B cell (primary cell): ENCODE results near the gene GNB3. TPM values are rescaled to one million over a fixed set of nuclear protein-coding genes. Genes with fewer than 3 reads are reported as not detected.

Experiments
- ATAC-seq: fragments of 200-7000 bp; cut with Tn5 transposase; one replicate; pipeline ENCODE4 v1.10.0; 2021; ENCODE audit warnings: low read depth, mild to moderate bottlenecking, moderate number of reproducible peaks, moderate library complexity
- CTCF ChIA-PET: fragments of 350-600 bp; sonication (Branson Sonifier 250); formaldehyde crosslinking; loops from one replicate; lab custom pipeline; 2021; ENCODE audit warnings: antibody characterized with exemption, inconsistent platforms; lab: Charles Lee
- POLR2A ChIA-PET: fragments of 350-600 bp; sonication (Branson Sonifier 250); formaldehyde crosslinking; loops from one replicate; lab custom pipeline; 2021; ENCODE audit warnings: antibody characterized with exemption; lab: Charles Lee
- DNase-seq: peaks from one replicate; pipeline ENCODE4 v3.0.0; 2013
- H2AFZ ChIP-seq: 2 replicates; pipeline ENCODE4 v1.6.1; 2012; ENCODE audit warnings: mild to moderate bottlenecking, low read depth, low read length; ENCODE audit not compliant: insufficient read depth, poor library complexity, severe bottlenecking
- H3K27ac ChIP-seq, 2 donors: 1 replicate in 1 of 2; 2 replicates in 1 of 2; pipeline ENCODE4 v1.5.1; 2012 to 2013; ENCODE audit warnings: low read length in 2 of 2, mild to moderate bottlenecking in 2 of 2, moderate library complexity in 1 of 2
- H3K27me3 ChIP-seq, 4 experiments: fragments of 200-600 bp in 1 of 4; sonication (generic) in 1 of 4; replicated peaks in 1 of 4; 1 replicate in 2 of 4; 2 replicates in 2 of 4; pipeline versions ENCODE4 v1.6.1 to v1.7.0; 2013 to 2016; ENCODE audit warnings: low read length in 3 of 4, mild to moderate bottlenecking in 2 of 4, mixed read lengths in 1 of 4, moderate library complexity in 1 of 4; ENCODE audit not compliant: insufficient read depth in 4 of 4, control insufficient read depth in 3 of 4; ENCODE audit errors: control extremely low read depth in 1 of 4
- H3K36me3 ChIP-seq, 2 experiments: replicated peaks in 1 of 2; 1 replicate in 1 of 2; 2 replicates in 1 of 2; pipeline versions ENCODE4 v1.6.1 to v1.7.1; 2013; ENCODE audit warnings: low read length in 1 of 2; ENCODE audit not compliant: insufficient read depth in 2 of 2, control insufficient read depth in 1 of 2; ENCODE audit errors: control extremely low read depth in 1 of 2, extremely low read depth in 1 of 2
- H3K4me1 ChIP-seq, 2 donors: fragments of 200-600 bp in 1 of 2; sonication (generic) in 1 of 2; 1 replicate in 1 of 2; 2 replicates in 1 of 2; pipeline versions ENCODE4 v1.5.1 to v1.6.1; 2013 to 2017; ENCODE audit warnings: low read length in 2 of 2; ENCODE audit not compliant: control insufficient read depth in 2 of 2, insufficient read depth in 2 of 2
- H3K4me2 ChIP-seq: replicated peaks from 2 replicates; pipeline ENCODE3; 2012; ENCODE audit warnings: mild to moderate bottlenecking, low read depth, low read length; ENCODE audit not compliant: poor library complexity, severe bottlenecking
- H3K4me3 ChIP-seq, 5 experiments: fragments of 200-600 bp in 1 of 5; sonication (generic) in 1 of 5; 1 replicate in 3 of 5; 2 replicates in 2 of 5; pipeline versions ENCODE4 v1.5.1 to v1.7.0; 2011 to 2016; ENCODE audit warnings: low read length in 4 of 5, mild to moderate bottlenecking in 4 of 5, low read depth in 2 of 5, control low read depth in 1 of 5, moderate library complexity in 1 of 5; ENCODE audit not compliant: insufficient read depth in 1 of 5; ENCODE audit errors: control extremely low read depth in 1 of 5, extremely low read depth in 1 of 5
- H3K79me2 ChIP-seq: fragments of 200-600 bp; sonication (generic); one replicate; pipeline ENCODE4 v1.6.0; 2016; ENCODE audit warnings: low read length; ENCODE audit not compliant: control insufficient read depth, insufficient read depth
- H3K9ac ChIP-seq: fragments of 200-600 bp; sonication (generic); 2 replicates; pipeline ENCODE4 v1.6.1; 2017; ENCODE audit warnings: mild to moderate bottlenecking, low read length, moderate library complexity
- H3K9me3 ChIP-seq, 3 donors: one replicate each; pipeline versions ENCODE4 v1.6.1 to v1.7.1; 2013; ENCODE audit warnings: low read length in 2 of 3; ENCODE audit not compliant: control insufficient read depth in 2 of 3, insufficient read depth in 1 of 3; ENCODE audit errors: control extremely low read depth in 1 of 3
- H4K20me1 ChIP-seq: 2 replicates; pipeline ENCODE4 v1.6.0; 2012; ENCODE audit warnings: mild to moderate bottlenecking, low read length; ENCODE audit not compliant: insufficient read depth, control insufficient read depth, poor library complexity, severe bottlenecking
- H3K27ac Mint-ChIP-seq: one replicate; pipeline ENCODE4 v1.8.0; 2021; ENCODE audit warnings: mixed read lengths
- H3K27me3 Mint-ChIP-seq: one replicate; pipeline ENCODE4 v1.8.0; 2021; ENCODE audit warnings: mixed read lengths
- H3K4me1 Mint-ChIP-seq: one replicate; pipeline ENCODE4 v1.8.0; 2021; ENCODE audit warnings: mixed read lengths
- H3K4me3 Mint-ChIP-seq: one replicate; pipeline ENCODE4 v1.8.0; 2021; ENCODE audit warnings: mixed read lengths
- H3K9me3 Mint-ChIP-seq: one replicate; pipeline ENCODE4 v1.8.0; 2022; ENCODE audit warnings: mixed read lengths; ENCODE audit not compliant: insufficient read depth
- EZH2 ChIP-seq: IDR thresholded peaks from 2 replicates; pipeline ENCODE4 v1.6.1; 2012; ENCODE audit warnings: borderline replicate concordance, low read depth, mild to moderate bottlenecking, moderate library complexity, low read length; ENCODE audit not compliant: insufficient read depth, poor library complexity, severe bottlenecking
- WGBS: methylation state at CpG from one replicate; pipeline ENCODE4 v1.1.5; 2013; ENCODE audit warnings: missing lambda C conversion rate; ENCODE audit not compliant: insufficient coverage; 5-methylcytosine and 5-hydroxymethylcytosine counted together
- intact Hi-C: fragments of 100-400 bp; cut with micrococcal nuclease; formaldehyde crosslinking; loops from one replicate; pipeline ENCODE4 v1.10.0; 2022
- polyA plus RNA-seq: library from polyadenylated mRNA; depleted of rRNA; stranded (reverse); fragments of >200 nt; gene quantifications from 2 replicates; pipeline ENCODE4 v1.2.3, GENCODE V29; 2012
- total RNA-seq, 2 donors: library from RNA; stranded (reverse); fragments of 120-200 nt in 1 of 2; gene quantifications; 1 replicate in 1 of 2; 2 replicates in 1 of 2; pipeline versions ENCODE4 v1.2.3 to v1.2.4, GENCODE V29; 2013 to 2022
- TF ChIP-seq, protein P1 (sequence below): fragments of 200-600 bp; IDR thresholded peaks from one replicate; pipeline ENCODE4 v1.8.0; 2022; ENCODE audit warnings: antibody characterized with exemption, mild to moderate bottlenecking

GNB3 gene
- total and polyA plus RNA-seq, 2 donors (not counting 1 experiment from before 2014, with no cell fraction given) = 0.27 to 0.49 TPM

DNA sequence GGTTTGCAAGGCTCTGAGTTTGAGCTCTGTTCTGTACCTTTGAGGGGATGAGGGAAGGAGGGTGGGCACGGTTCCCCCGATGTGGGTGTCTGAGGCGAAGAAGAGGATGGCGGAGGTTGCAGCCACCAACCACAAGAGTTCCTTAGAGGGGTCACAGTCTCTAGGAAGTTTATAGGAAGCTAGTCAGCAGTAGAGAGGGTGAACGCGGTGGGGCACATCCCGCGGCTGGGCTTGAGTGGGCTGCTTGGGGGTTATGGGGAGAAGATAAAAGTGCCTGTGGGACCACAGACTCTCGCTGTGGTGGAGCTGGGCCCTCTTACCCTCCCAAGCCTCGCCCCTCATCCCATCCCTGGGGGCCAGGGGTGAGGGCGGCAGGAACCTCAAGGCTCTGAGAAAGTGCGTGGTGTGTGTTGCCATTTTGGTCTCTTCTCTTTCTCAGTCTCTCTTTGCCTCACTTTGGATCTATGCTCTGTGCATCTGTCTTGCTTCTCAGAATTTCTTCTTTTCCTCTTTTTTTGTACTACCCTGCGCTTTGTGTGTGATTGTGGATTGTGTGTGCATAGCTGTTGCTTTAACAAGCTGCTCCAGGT lies 48.7 kb upstream of the GNB3 start:
- Mint-ChIP-seq H3K27ac (no peak overlapping the region), H3K27me3 (peaks cover 34% of the 10 kb centered on the region), H3K4me1 (peaks cover 13% of the 10 kb centered on the region), H3K9me3 (no peaks in the 10 kb centered on the region), H3K4me3 (peak overlapping the region; percentile 52)
- CTCF ChIA-PET = interaction anchor here (1.4 kb wide), 2 partner anchors 12 to 157 kb away, joined by 3 to 4 read pairs; partner anchors contain the start of gene LPAR5
- Histone ChIP-seq H3K27ac (no peak overlapping the region), H3K36me3 (no peaks in the 10 kb centered on the region), H3K27me3 (peaks cover 0 to 40% (median 4%) of the 10 kb centered on the region in 4 experiments), H3K9ac (no peak overlapping the region), H3K9me3 (no peaks in the 10 kb centered on the region), H4K20me1 (no peaks in the 10 kb centered on the region), H3K4me1 (peaks cover 13 to 19% of the 10 kb centered on the region in 2 donors), H2AFZ (peak overlapping the region; percentile 48), H3K4me3 (no peak overlapping the region), H3K79me2 (no peaks in the 10 kb centered on the region), H3K4me2 (peak overlapping the region; percentile 53)
- POLR2A ChIA-PET = no interaction called here
- DNase-seq = no peak
- intact Hi-C loops = no loop called here
- TF ChIP-seq, protein P1, sequence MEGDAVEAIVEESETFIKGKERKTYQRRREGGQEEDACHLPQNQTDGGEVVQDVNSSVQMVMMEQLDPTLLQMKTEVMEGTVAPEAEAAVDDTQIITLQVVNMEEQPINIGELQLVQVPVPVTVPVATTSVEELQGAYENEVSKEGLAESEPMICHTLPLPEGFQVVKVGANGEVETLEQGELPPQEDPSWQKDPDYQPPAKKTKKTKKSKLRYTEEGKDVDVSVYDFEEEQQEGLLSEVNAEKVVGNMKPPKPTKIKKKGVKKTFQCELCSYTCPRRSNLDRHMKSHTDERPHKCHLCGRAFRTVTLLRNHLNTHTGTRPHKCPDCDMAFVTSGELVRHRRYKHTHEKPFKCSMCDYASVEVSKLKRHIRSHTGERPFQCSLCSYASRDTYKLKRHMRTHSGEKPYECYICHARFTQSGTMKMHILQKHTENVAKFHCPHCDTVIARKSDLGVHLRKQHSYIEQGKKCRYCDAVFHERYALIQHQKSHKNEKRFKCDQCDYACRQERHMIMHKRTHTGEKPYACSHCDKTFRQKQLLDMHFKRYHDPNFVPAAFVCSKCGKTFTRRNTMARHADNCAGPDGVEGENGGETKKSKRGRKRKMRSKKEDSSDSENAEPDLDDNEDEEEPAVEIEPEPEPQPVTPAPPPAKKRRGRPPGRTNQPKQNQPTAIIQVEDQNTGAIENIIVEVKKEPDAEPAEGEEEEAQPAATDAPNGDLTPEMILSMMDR = no peak
- no peak for TF ChIP-seq EZH2
- WGBS = 9% methylated on average over 8 of the region's 13 CpGs
- no peak for ATAC-seq

DNA sequence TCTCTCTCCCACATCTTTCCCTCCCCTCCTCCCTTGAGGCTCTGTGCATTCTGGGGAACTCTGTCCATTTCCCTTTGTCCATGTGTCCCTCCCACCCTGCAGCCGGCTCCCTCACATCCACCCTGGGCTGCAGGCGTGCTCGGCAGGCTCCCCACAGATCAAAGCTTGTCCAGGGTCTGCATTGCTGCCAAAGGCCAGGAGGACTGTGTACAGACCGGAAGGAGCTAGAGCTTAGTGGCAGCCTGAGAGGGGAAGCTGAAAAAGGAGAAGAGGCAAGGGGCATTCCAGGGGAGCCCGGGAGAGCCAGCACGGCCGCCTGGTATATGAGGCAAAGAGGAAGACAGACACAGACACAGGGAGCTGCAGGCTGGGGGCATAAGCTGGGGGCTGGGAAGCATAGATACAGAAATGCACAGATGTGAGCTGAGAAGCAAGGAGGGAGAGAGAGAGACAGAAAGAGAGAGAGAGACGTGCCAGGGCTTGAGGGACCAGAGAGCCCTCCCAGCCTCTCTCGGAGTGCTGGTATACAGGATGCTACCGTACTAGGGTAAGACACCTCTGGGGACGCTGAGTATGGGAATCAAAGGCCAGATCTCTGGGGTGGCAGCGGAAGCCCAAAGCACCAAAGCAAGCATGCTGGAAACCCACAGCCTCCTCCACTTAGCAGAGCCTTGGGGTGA lies 48.1 kb upstream of the GNB3 start:
- ChIA-PET CTCF (interaction anchor here (0.8 to 1.4 kb wide), 3 partner anchors 13 to 157 kb away, joined by 3 to 4 read pairs (median 3); partner anchors contain the start of gene LPAR5), POLR2A (no interaction called here)
- TF ChIP-seq EZH2 = no peak
- TF ChIP-seq, protein P1 = no peak
- ATAC-seq (peak; percentile 49), DNase-seq (peak; percentile 65)
- H3K27ac Mint-ChIP-seq = peak overlapping the region; percentile 64
- H3K27me3 Mint-ChIP-seq = peaks cover 40% of the 10 kb centered on the region
- intact Hi-C loops = no loop called here
- no peaks in the 10 kb centered on the region for H3K79me2 ChIP-seq
- peaks cover 0 to 42% (median 4%) of the 10 kb centered on the region in 4 experiments for H3K27me3 ChIP-seq
- no peak overlapping the region for H3K27ac ChIP-seq
- no peaks in the 10 kb centered on the region for H3K36me3 ChIP-seq
- peak overlapping the region; percentile 48 for H2AFZ ChIP-seq
- peak overlapping the region; percentile 53 for H3K4me2 ChIP-seq
- H3K9me3 ChIP-seq = no peaks in the 10 kb centered on the region
- H3K9me3 Mint-ChIP-seq = no peaks in the 10 kb centered on the region
- H3K4me3 ChIP-seq = no peak overlapping the region
- H3K9ac ChIP-seq = no peak overlapping the region
- H3K4me1 ChIP-seq = peaks cover 13 to 19% of the 10 kb centered on the region in 2 donors
- WGBS = 13% methylated on average over 11 of the region's 12 CpGs
- peaks cover 13% of the 10 kb centered on the region for H3K4me1 Mint-ChIP-seq
- H4K20me1 ChIP-seq = no peaks in the 10 kb centered on the region
- H3K4me3 Mint-ChIP-seq = peak overlapping the region; percentile 52
